ENCODE results near the gene TACC2. TPM values are rescaled to one million over a fixed set of nuclear protein-coding genes. Genes with fewer than 3 reads are reported as not detected.

Gene TACC2
- total and polyA plus RNA-seq, 7 donors, result 44.0 to 439 (median 313) TPM

GRCh38 chr10:122281018-122281626 is 292.2 kb downstream of the TACC2 start:
- TF ChIP-seq CTCF (IDR thresholded peaks at IDR 0.05), result no peak
- peaks cover 25% of the 10 kb centered on the region for H3K4me1 ChIP-seq
- no peak overlapping the region for H3K4me3 ChIP-seq
- H3K9me3 ChIP-seq, result no peaks in the 10 kb centered on the region
- intact Hi-C loops (cut with DNase I), result no loop called here
- WGBS, 3 donors, result 89 to 95% (median 90%) methylated on average over 7 of the region's 7 CpGs
- no peak for ATAC-seq
- H3K27me3 ChIP-seq (ENCODE audit: insufficient read depth in 3 of 3, low read length in 2 of 3), result no peaks in the 10 kb centered on the region
- no peaks in the 10 kb centered on the region for H3K36me3 ChIP-seq (ENCODE audit: insufficient read depth in 1 of 2, low read depth in 1 of 2)
- peak overlapping the region; percentile 80 for H3K27ac ChIP-seq
- no peak for DNase-seq

- Histone ChIP-seq H3K9me3 (no peaks in the 10 kb centered on the region), H3K4me3 (no peak overlapping the region), H3K36me3 (ENCODE audit: insufficient read depth in 1 of 2, low read depth in 1 of 2) (no peaks in the 10 kb centered on the region), H3K27ac (peak overlapping the region; percentile 80), H3K4me1 (peaks cover 30% of the 10 kb centered on the region), H3K27me3 (ENCODE audit: insufficient read depth in 3 of 3, low read length in 2 of 3) (no peaks in the 10 kb centered on the region)
- ATAC-seq (no peak), DNase-seq (no peak)
- TF ChIP-seq CTCF (IDR thresholded peaks at IDR 0.05), result no peak
- intact Hi-C loops (cut with DNase I), result no loop called here
- 77 to 86% (median 79%) methylated on average over 8 of the region's 8 CpGs for WGBS, 3 donors
These were observed 292.8 kb downstream of the TACC2 start for GRCh38 chr10:122281751-122282150.

GRCh38 chr10:122282253-122282671 is 293.3 kb downstream of the TACC2 start:
- H3K9me3 ChIP-seq, result no peaks in the 10 kb centered on the region
- DNase-seq (no peak), ATAC-seq (peak in 3 of 4 donors; percentile 4 to 23 (median 9))
- H3K27me3 ChIP-seq (ENCODE audit: insufficient read depth in 3 of 3, low read length in 2 of 3), result no peaks in the 10 kb centered on the region
- H3K27ac ChIP-seq, result peak overlapping the region; percentile 80
- H3K36me3 ChIP-seq (ENCODE audit: insufficient read depth in 1 of 2, low read depth in 1 of 2), result no peaks in the 10 kb centered on the region
- intact Hi-C loops (cut with DNase I), result no loop called here
- no peak for TF ChIP-seq CTCF (IDR thresholded peaks at IDR 0.05)
- peaks cover 32% of the 10 kb centered on the region for H3K4me1 ChIP-seq
- 36 to 48% (median 42%) methylated on average over 9 of the region's 9 CpGs for WGBS, 3 donors
- H3K4me3 ChIP-seq, result no peak overlapping the region

GRCh38 chr10:122282909-122283308 is 293.9 kb downstream of the TACC2 start:
- intact Hi-C loops (cut with DNase I), result no loop called here

More at GRCh38 chr10:122282909-122283308, 293.9 kb downstream of the TACC2 start:
- DNase-seq, result no peak
- Histone ChIP-seq H3K27me3 (ENCODE audit: insufficient read depth in 3 of 3, low read length in 2 of 3) (no peaks in the 10 kb centered on the region), H3K27ac (peak overlapping the region; percentile 80), H3K4me3 (no peak overlapping the region), H3K9me3 (no peaks in the 10 kb centered on the region), H3K4me1 (peaks cover 38% of the 10 kb centered on the region), H3K36me3 (ENCODE audit: insufficient read depth in 1 of 2, low read depth in 1 of 2) (no peaks in the 10 kb centered on the region)
- WGBS, 3 donors, result 66 to 69% (median 68%) methylated on average over 7 of the region's 7 CpGs
- ATAC-seq, result no peak
- no peak for TF ChIP-seq CTCF (IDR thresholded peaks at IDR 0.05)

Measured in psoas muscle (tissue), 8 donors.